SK-N-MC (cell line): ENCODE results near the gene CEP164.

Experiments used
- DNase-seq: peaks from one replicate; pipeline ENCODE4 v3.0.0-alpha.2; 2011; ENCODE audit warnings: low read depth, low spot score
- H3K27ac ChIP-seq: fragments of 200-600 bp; sonication (generic); 2 replicates; pipeline ENCODE4 v1.5.1; 2016; ENCODE audit warnings: mixed run types
- H3K36me3 ChIP-seq: fragments of 200-600 bp; sonication (generic); 2 replicates; pipeline ENCODE4 v1.6.1; 2017; ENCODE audit warnings: antibody characterized with exemption, low read length, mixed read lengths; ENCODE audit not compliant: insufficient read depth
- H3K4me3 ChIP-seq: fragments of 200-600 bp; sonication (generic); 2 replicates; pipeline ENCODE4 v1.5.1; 2016
- H3K9ac ChIP-seq: fragments of 200-600 bp; sonication (generic); 2 replicates; pipeline ENCODE4 v1.8.0; 2017; ENCODE audit warnings: mixed run types, mixed read lengths; ENCODE audit not compliant: insufficient read length
- H3K9me3 ChIP-seq: fragments of 200-600 bp; sonication (generic); 2 replicates; pipeline ENCODE4 v1.6.1; 2017; ENCODE audit warnings: low read depth, mild to moderate bottlenecking, antibody characterized with exemption, low read length, moderate library complexity, mixed read lengths
- EZH2 ChIP-seq: fragments of 200-600 bp; sonication (generic); IDR thresholded peaks from one replicate; pipeline ENCODE4 v1.6.1; 2017; ENCODE audit warnings: antibody characterized with exemption
- FOXP2 ChIP-seq: optimal IDR thresholded peaks from 2 replicates; pipeline ENCODE3; 2011; ENCODE audit warnings: mild to moderate bottlenecking, moderate library complexity; ENCODE audit not compliant: insufficient read depth; ENCODE audit errors: extremely low read length, control extremely low read depth
- POLR2AphosphoS5 ChIP-seq: IDR thresholded peaks from 2 replicates; pipeline ENCODE4 v1.6.1; 2012; ENCODE audit warnings: mild to moderate bottlenecking, low read depth, low read length, borderline replicate concordance

The CEP164 gene

GRCh38 chr11:117381481-117382387, 54.1 kb downstream of the CEP164 start:
- TF ChIP-seq EZH2 = no peak
- TF ChIP-seq FOXP2 = no peak
- no peak for TF ChIP-seq POLR2AphosphoS5
- Histone ChIP-seq H3K9ac (no peak overlapping the region), H3K4me3 (no peak overlapping the region), H3K27ac (no peak overlapping the region), H3K36me3 (no peaks in the 10 kb centered on the region), H3K9me3 (no peaks in the 10 kb centered on the region)
- DNase-seq = no peak

- Histone ChIP-seq H3K9ac (no peak overlapping the region), H3K27ac (no peak overlapping the region), H3K4me3 (no peak overlapping the region), H3K36me3 (no peaks in the 10 kb centered on the region), H3K9me3 (no peaks in the 10 kb centered on the region)
- no peak for TF ChIP-seq EZH2
- no peak for TF ChIP-seq FOXP2
- no peak for TF ChIP-seq POLR2AphosphoS5
- no peak for DNase-seq
These were observed 55.1 kb downstream of the CEP164 start for GRCh38 chr11:117382746-117383145.

GRCh38 chr11:117384045-117384444, 56.4 kb downstream of the CEP164 start:
- Histone ChIP-seq H3K36me3 (no peaks in the 10 kb centered on the region), H3K4me3 (no peak overlapping the region), H3K27ac (no peak overlapping the region), H3K9ac (no peak overlapping the region), H3K9me3 (no peaks in the 10 kb centered on the region)
- TF ChIP-seq EZH2 (no peak), POLR2AphosphoS5 (no peak), FOXP2 (no peak)
- no peak for DNase-seq

GRCh38 chr11:117385471-117385870, 57.8 kb downstream of the CEP164 start:
- TF ChIP-seq EZH2 = no peak
- Histone ChIP-seq H3K27ac (no peak overlapping the region), H3K36me3 (no peaks in the 10 kb centered on the region), H3K9me3 (no peaks in the 10 kb centered on the region), H3K4me3 (no peak overlapping the region), H3K9ac (no peak overlapping the region)
- no peak for DNase-seq

- H3K9me3 ChIP-seq = no peaks in the 10 kb centered on the region
- no peak overlapping the region for H3K9ac ChIP-seq
- no peak overlapping the region for H3K27ac ChIP-seq
- H3K4me3 ChIP-seq = no peak overlapping the region
- H3K36me3 ChIP-seq = no peaks in the 10 kb centered on the region
- no peak for DNase-seq
- TF ChIP-seq POLR2AphosphoS5 (no peak), EZH2 (no peak), FOXP2 (no peak)
These were observed 58.3 kb downstream of the CEP164 start for GRCh38 chr11:117385906-117386305.

DNA sequence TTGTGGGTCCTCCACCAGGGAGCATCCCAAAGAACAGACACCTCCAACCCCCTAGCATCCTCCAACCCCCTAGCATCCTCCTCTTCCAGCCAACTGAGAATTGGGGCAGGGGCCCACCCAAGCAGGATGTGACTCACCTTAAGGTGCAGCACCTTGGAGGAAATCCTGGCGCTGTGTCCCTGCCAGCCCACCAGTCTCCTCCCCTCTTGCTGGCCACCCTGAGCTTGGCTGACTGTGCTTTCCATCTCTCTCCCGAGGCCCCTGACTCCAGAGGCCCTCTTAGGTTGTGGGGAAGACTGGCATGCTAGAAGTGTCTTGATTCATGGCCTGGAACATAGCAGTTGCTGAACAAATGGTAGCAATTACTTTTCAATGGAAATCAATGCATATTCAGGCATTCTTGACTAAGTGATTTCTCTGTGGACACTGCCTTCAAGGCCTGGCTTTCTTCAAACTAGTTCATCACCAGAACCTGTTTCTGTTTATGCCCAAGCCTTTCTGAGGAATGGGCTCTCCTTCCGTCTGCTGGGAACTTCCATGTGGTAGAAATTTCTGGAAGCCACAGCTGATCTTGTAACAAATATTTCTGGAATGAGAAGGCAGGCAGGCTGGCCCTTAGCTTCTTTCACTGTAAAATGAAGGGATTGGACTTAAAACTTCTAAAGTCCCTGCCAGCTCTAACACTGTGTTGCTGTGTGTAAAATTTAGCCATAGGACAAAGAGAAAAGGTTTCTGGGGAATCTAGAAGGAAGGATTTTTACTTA, 60.5 kb downstream of the CEP164 start:
- H3K36me3 ChIP-seq = no peaks in the 10 kb centered on the region; the same call in 1 of the 2 replicates
- no peak overlapping the region for H3K9ac ChIP-seq
- DNase-seq = no peak

GRCh38 chr11:117390743-117391142, 63.1 kb downstream of the CEP164 start:
- no peak overlapping the region for H3K27ac ChIP-seq
- no peaks in the 10 kb centered on the region; the same call in 1 of the 2 replicates for H3K36me3 ChIP-seq
- no peak overlapping the region for H3K9ac ChIP-seq
- H3K4me3 ChIP-seq = no peak overlapping the region
- no peak for DNase-seq
- no peak for TF ChIP-seq FOXP2
- TF ChIP-seq EZH2 = no peak
- TF ChIP-seq POLR2AphosphoS5 = no peak
- H3K9me3 ChIP-seq = no peaks in the 10 kb centered on the region

More for the DNA sequence above, 60.5 kb downstream of the CEP164 start:
- Histone ChIP-seq H3K27ac (no peak overlapping the region), H3K9me3 (no peaks in the 10 kb centered on the region), H3K4me3 (no peak overlapping the region)
- no peak for TF ChIP-seq EZH2
- TF ChIP-seq FOXP2 = no peak
- TF ChIP-seq POLR2AphosphoS5 = no peak

DNA sequence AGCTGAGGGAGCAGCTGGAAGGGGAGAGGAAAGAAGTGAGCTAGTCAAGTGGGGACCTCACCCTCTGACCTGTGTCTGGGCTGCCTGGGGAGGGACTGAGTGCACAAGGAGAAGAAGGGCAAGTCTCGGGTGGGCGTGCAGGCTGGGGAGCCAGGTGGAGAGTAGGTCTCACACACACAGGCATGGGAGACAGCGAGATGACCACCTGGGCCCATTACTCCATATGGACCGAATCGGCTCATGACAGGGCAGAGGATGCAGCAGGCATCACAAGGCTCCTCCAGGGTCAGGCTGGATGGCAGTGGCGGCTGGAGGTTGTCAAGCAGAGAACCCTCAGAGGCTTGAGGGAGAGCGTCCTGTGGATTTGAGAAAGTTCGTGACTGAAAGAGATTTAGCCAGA, 63.5 kb downstream of the CEP164 start:
- no peak overlapping the region for H3K27ac ChIP-seq
- H3K36me3 ChIP-seq = no peaks in the 10 kb centered on the region; the same call in 1 of the 2 replicates
- no peak for TF ChIP-seq FOXP2
- no peak for TF ChIP-seq EZH2
- TF ChIP-seq POLR2AphosphoS5 = no peak

More for the DNA sequence above, 63.5 kb downstream of the CEP164 start:
- no peak overlapping the region for H3K9ac ChIP-seq
- DNase-seq = no peak
- H3K9me3 ChIP-seq = no peaks in the 10 kb centered on the region
- H3K4me3 ChIP-seq = no peak overlapping the region
